Activated CD4-positive, alpha-beta T cell treated with anti-CD3 and anti-CD28 coated beads, Interleukin-2, amount 10 ng/mL, durations not matched to agents 7 days and 5 days (primary cell): Measurements from ENCODE around the gene CCNYL1. TPM values are rescaled to one million over a fixed set of nuclear protein-coding genes. Genes with fewer than 3 reads are reported as not detected.

Experiments used
- CTCF ChIA-PET: fragments of 350-600 bp; sonication (Branson Sonifier 250); formaldehyde crosslinking; loops from one replicate; lab custom pipeline; 2021; ENCODE audit warnings: antibody characterized with exemption; lab: Charles Lee
- POLR2A ChIA-PET: fragments of 350-600 bp; sonication (Branson Sonifier 250); formaldehyde crosslinking; loops from one replicate; lab custom pipeline; 2021; ENCODE audit warnings: antibody characterized with exemption; lab: Charles Lee
- DNase-seq: peaks from one replicate; pipeline ENCODE4 v3.0.0-alpha.2; 2020
- H3K27ac Mint-ChIP-seq: one replicate; pipeline ENCODE4 v1.8.0; 2021; ENCODE audit warnings: mild to moderate bottlenecking, moderate library complexity, mixed read lengths
- H3K27me3 Mint-ChIP-seq: one replicate; pipeline ENCODE4 v1.8.0; 2021; ENCODE audit warnings: mixed read lengths
- H3K36me3 Mint-ChIP-seq: one replicate; pipeline ENCODE4 v1.8.0; 2021; ENCODE audit warnings: low read depth, mixed read lengths
- H3K4me1 Mint-ChIP-seq: one replicate; pipeline ENCODE4 v1.8.0; 2021; ENCODE audit warnings: mixed read lengths
- H3K4me3 Mint-ChIP-seq: one replicate; pipeline ENCODE4 v1.8.0; 2021; ENCODE audit warnings: mild to moderate bottlenecking, moderate library complexity, mixed read lengths
- H3K9me3 Mint-ChIP-seq: one replicate; pipeline ENCODE4 v1.8.0; 2021; ENCODE audit warnings: mixed read lengths
- total RNA-seq, 2 experiments: library from RNA; stranded (reverse); gene quantifications; one replicate each; pipeline ENCODE4 v1.2.3, GENCODE V29; 2021

CCNYL1 gene
- total RNA-seq, 2 experiments from 2014 or later, result 5.1 to 6.9 TPM

GRCh38 chr2:207796585-207797350 is 85.3 kb downstream of the CCNYL1 start:
- Mint-ChIP-seq H3K4me3 (no peak overlapping the region), H3K27ac (no peak overlapping the region), H3K4me1 (peaks cover 5% of the 10 kb centered on the region), H3K9me3 (no peaks in the 10 kb centered on the region), H3K27me3 (peaks cover 2% of the 10 kb centered on the region), H3K36me3 (no peaks in the 10 kb centered on the region)
- ChIA-PET CTCF (interaction anchor here (0.6 to 1.2 kb wide), 4 partner anchors 9 to 204 kb away, joined by 3 to 4 read pairs (median 4); no protein-coding TSS in a partner anchor), POLR2A (no interaction called here)
- DNase-seq, result no peak

GRCh38 chr2:207801259-207801658 is 89.8 kb downstream of the CCNYL1 start:
- H3K4me1 Mint-ChIP-seq, result peaks cover 6% of the 10 kb centered on the region
- ChIA-PET POLR2A (no interaction called here), CTCF (interaction anchor here (0.6 to 0.7 kb wide), 2 partner anchors 172 to 327 kb away, joined by 3 read pairs; no protein-coding TSS in a partner anchor)
- H3K27me3 Mint-ChIP-seq, result no peaks in the 10 kb centered on the region
- H3K4me3 Mint-ChIP-seq, result no peak overlapping the region
- no peaks in the 10 kb centered on the region for H3K36me3 Mint-ChIP-seq
- H3K9me3 Mint-ChIP-seq, result no peaks in the 10 kb centered on the region
- H3K27ac Mint-ChIP-seq, result no peak overlapping the region
- DNase-seq, result no peak

DNA sequence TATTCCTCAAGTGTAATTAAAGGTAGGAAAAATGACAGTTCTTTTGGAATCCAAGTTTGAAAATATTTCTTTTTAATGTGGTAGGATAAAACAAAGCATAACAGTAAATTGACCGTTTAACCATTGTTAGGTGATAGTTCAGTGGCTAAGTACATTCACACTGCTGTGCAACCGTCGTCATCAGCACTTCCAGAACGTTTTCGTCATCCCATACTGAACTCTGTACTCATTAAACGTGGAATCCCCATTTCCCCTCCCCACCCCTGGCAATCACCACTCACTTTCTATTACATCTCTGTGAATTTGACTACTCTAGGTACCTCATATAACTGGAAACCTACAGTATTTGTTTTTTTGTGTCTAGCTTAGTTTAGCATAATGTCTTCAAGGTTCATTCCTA is 91.2 kb downstream of the CCNYL1 start:
- H3K36me3 Mint-ChIP-seq, result no peaks in the 10 kb centered on the region
- H3K27ac Mint-ChIP-seq, result no peak overlapping the region
- no peak for DNase-seq
- no peaks in the 10 kb centered on the region for H3K27me3 Mint-ChIP-seq
- no peaks in the 10 kb centered on the region for H3K9me3 Mint-ChIP-seq
- no peak overlapping the region for H3K4me3 Mint-ChIP-seq
- ChIA-PET POLR2A (no interaction called here), CTCF (interaction anchor here (0.7 kb wide), 1 partner anchor 43 kb away, joined by 3 read pairs; no protein-coding TSS in a partner anchor)
- H3K4me1 Mint-ChIP-seq, result peaks cover 8% of the 10 kb centered on the region

Other genes starting within 250 kb of the CCNYL1 start
- gene CREB1, start 181.7 kb upstream of the CCNYL1 start, total RNA-seq, result 100 to 1,000 TPM in 1 of 2 experiments, 10 to 100 TPM in 1; 92.5 to 118 TPM
- gene METTL21A, start 86.2 kb upstream of the CCNYL1 start, total RNA-seq, result 10 to 100 TPM; 18.8 to 19.3 TPM
- gene FZD5, start 58.3 kb downstream of the CCNYL1 start, total RNA-seq, result under 1 TPM; 0.25 to 0.35 TPM